ENCODE data around the gene RUSC1. TPM values are rescaled to one million over a fixed set of nuclear protein-coding genes. Genes with fewer than 3 reads are reported as not detected.

Gene RUSC1
- total RNA-seq: 27.6 TPM
- long read RNA-seq, transcript RUSC1-214 (8 exons, 1,700 nt): major isoform, 10 of 39 reads
- long read RNA-seq, partial matches to known transcripts: 9 of 39 reads
- long read RNA-seq, other reads (novel, unspliced or antisense): 9 of 39 reads

- intact Hi-C loops (cut with DNase I): no loop called here
Observed at GRCh38 chr1:155320661-155321617, at the start of gene RUSC1. TSS of gene RUSC1 (plus strand) at chr1:155320894. CDS start at chr1:155321774, 880 bp downstream.

DNA sequence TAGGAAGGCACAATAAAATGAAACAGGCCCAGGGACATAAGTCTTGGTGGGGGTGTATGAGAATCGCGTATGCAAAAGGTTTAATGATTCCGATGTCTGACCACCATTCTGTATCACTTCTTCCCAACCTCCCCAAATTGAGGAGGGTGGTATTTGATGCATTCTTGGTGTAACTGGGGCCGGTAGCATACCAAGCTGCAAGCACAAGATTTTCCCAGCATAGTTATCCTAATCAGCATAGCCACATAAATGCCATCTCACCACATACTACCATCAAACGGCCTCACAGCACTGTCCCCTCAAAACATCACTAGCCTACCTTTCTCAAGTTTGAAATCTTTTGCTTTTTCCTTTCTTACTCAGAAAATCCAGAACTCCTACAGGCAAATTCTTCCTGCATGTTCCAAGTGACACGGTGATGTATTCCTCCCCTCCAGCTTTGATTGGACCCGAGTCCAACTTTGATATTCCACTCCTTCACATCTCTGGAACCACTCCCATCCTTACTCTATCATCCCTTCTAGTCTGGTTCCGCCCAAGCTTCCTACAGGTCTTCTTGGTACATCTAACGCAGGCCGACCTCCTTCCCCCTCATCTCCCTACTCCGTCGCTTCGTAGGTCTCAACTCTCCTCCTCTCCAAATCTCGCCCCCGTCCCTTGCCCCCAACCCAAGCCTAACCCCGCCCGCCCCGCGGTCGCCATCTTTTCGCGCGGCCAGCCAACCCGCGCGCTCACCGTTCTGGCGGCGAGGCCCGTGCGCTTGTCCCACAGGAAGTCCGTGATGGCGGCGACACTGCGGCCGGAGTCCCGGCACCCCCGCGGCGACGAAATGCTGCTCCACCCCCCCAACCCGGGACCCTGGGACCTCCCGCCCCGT lies 48.0 kb upstream of the RUSC1 start:
- TF ChIP-seq CTCF (IDR thresholded peaks at IDR 0.05): no peak
- H3K27me3 ChIP-seq (ENCODE audit: low read depth): no peaks in the 10 kb centered on the region
- intact Hi-C loops (cut with DNase I): no loop called here
- peak overlapping the region; percentile 83 for H3K4me3 ChIP-seq
- no peak for DNase-seq
- H3K4me1 ChIP-seq: peaks cover 35% of the 10 kb centered on the region
- peak; percentile 55 to 69 for ATAC-seq
- no peaks in the 10 kb centered on the region for H3K9me3 ChIP-seq
- peaks cover 43% of the 10 kb centered on the region for H3K36me3 ChIP-seq
- peak overlapping the region; percentile 92 for H3K27ac ChIP-seq

More at GRCh38 chr1:155320661-155321617, at the start of gene RUSC1:
- DNase-seq: peak; percentile 84
- H3K27me3 ChIP-seq (ENCODE audit: low read depth): no peaks in the 10 kb centered on the region
- H3K4me3 ChIP-seq: peak within 1 kb of the TSS; percentile 95
- no peak for ATAC-seq
- H3K36me3 ChIP-seq: peaks cover 43% of the 10 kb centered on the region
- TF ChIP-seq CTCF (IDR thresholded peaks at IDR 0.05): no peak
- no peaks in the 10 kb centered on the region for H3K9me3 ChIP-seq
- H3K27ac ChIP-seq: peak within 1 kb of the TSS; percentile 44
- H3K4me1 ChIP-seq: peaks cover 38% of the 10 kb centered on the region

GRCh38 chr1:155273343-155274245 lies 47.1 kb upstream of the RUSC1 start, which contains the start of gene CLK2:
TSS of gene CLK2 (minus strand) at chr1:155273504. CDS start at chr1:155270977, 2,527 bp downstream.
- DNase-seq: peak; percentile 98
- Histone ChIP-seq H3K27me3 (ENCODE audit: low read depth) (no peaks in the 10 kb centered on the region), H3K36me3 (peaks cover 34% of the 10 kb centered on the region), H3K9me3 (no peaks in the 10 kb centered on the region), H3K4me3 (peak within 1 kb of the TSS; percentile 83), H3K4me1 (peaks cover 44% of the 10 kb centered on the region), H3K27ac (peak within 1 kb of the TSS; percentile 92)
- ATAC-seq: peak; percentile 94 to 95
- no peak for TF ChIP-seq CTCF (IDR thresholded peaks at IDR 0.05)
- intact Hi-C loops (cut with DNase I): no loop called here

DNA sequence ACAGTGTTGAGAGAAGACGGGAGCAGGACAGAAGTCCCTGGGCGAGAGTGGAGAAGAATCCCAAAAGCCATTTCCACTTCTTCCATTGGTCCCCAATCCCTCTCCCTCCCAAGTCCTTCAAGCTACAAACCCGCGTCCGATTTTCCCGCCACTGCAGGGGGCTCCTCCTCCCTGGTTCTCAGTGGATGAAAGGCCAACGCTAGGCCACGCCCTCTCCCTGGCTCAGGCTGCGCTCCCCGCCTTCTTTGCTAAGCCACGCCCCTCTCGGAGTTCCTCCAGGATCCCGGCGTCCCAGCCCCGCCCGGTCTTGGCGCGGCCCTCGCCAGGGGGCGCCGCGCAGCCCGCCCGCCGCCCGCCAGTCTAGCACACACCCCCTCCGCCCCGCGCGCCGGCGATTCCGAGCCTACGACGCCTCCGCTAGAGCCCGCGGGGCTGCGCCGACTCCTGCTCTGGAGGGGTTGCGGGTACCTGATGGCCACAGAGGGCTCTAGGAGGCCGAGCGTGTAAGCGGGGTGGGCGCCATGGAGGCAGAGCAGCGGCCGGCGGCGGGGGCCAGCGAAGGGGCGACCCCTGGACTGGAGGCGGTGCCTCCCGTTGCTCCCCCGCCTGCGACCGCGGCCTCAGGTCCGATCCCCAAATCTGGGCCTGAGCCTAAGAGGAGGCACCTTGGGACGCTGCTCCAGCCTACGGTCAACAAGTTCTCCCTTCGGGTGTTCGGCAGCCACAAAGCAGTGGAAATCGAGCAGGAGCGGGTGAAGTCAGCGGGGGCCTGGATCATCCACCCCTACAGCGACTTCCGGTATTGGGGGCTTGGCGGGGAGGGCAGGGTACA lies 43.4 kb upstream of the RUSC1 start, which contains the start of gene HCN3:
Gene HCN3 (plus strand): TSS at position 394 of the 832 bp plus-strand sequence. CDS start 128 bp downstream, at position 522.
- peak within 1 kb of the TSS; percentile 53 for H3K27ac ChIP-seq

More for the DNA sequence above, 43.4 kb upstream of the RUSC1 start, which contains the start of gene HCN3:
- H3K27me3 ChIP-seq (ENCODE audit: low read depth): no peaks in the 10 kb centered on the region
- no peaks in the 10 kb centered on the region for H3K36me3 ChIP-seq
- peaks cover 33% of the 10 kb centered on the region for H3K4me1 ChIP-seq
- peak; percentile 90 to 96 for ATAC-seq
- peak; percentile 82 for TF ChIP-seq CTCF (IDR thresholded peaks at IDR 0.05)
- peak; percentile 98 for DNase-seq
- intact Hi-C loops (cut with DNase I): no loop called here
- no peaks in the 10 kb centered on the region for H3K9me3 ChIP-seq
- peak within 1 kb of the TSS; percentile 91 for H3K4me3 ChIP-seq

All from lower lobe of right lung (tissue), 2 donors.